ENCODE results near the gene APOBEC4. TPM values are rescaled to one million over a fixed set of nuclear protein-coding genes. Genes with fewer than 3 reads are reported as not detected.
A peak's percentile ranks its signal among the peaks of the same experiment; 100 is the strongest.

The APOBEC4 gene
- total and polyA plus RNA-seq, 9 of the 15 experiments (the other 6 are each of a cell fraction or from before 2014, with no cell fraction given), result not detected

GRCh38 chr1:183632114-183632513, 21.0 kb downstream of the APOBEC4 start:
- 61% methylated on average over 2 of the region's 2 CpGs for WGBS (ENCODE audit: insufficient coverage, low coverage, missing lambda C conversion rate)
- CTCF ChIA-PET (ENCODE audit: low intra/inter-chr PET ratio), result no interaction called here
- no peak overlapping the region for H3K9ac ChIP-seq (ENCODE audit: insufficient read depth in 1 of 2, low read depth in 2 of 2, low read length in 2 of 2)

More at GRCh38 chr1:183632114-183632513, 21.0 kb downstream of the APOBEC4 start:
- peaks cover 39% of the 10 kb centered on the region for H3K79me2 ChIP-seq (ENCODE audit: control insufficient read depth, insufficient read depth, low read length)
- intact Hi-C loops (cut with micrococcal nuclease) (loop anchor here (10.0 kb wide), 1 partner anchor 423 kb away; the partner anchor contains the start of gene TSEN15), in situ Hi-C loops (cut with MboI) (no loop called here)
- H3K4me1 ChIP-seq (replicated peaks in 1 of 2; ENCODE audit: control insufficient read depth in 2 of 2, insufficient read depth in 2 of 2, low read length in 2 of 2), result peaks cover 0 to 15% of the 10 kb centered on the region in 2 experiments; a peak in 4 of 5 replicates
- FAIRE-seq (no peak), ATAC-seq (no peak), DNase-seq (ENCODE audit: extremely low read depth in 1 of 4, low spot score in 3 of 4) (no peak)
- peaks cover 0 to 4% of the 10 kb centered on the region in 2 experiments; a peak in 1 of 5 replicates for H3K27me3 ChIP-seq (ENCODE audit: control insufficient read depth in 2 of 2, insufficient read depth in 2 of 2, low read length in 2 of 2)
- POLR2A ChIA-PET, result interaction anchor here (0.7 kb wide), 1 partner anchor 163 kb away, joined by 3 read pairs; no protein-coding TSS in a partner anchor
- BruUV-seq (replicated peaks), result no TSS peak
- no peak overlapping the region for H3K4me2 ChIP-seq (ENCODE audit: insufficient read depth, low read length)
- H3K27ac ChIP-seq (ENCODE audit: extremely low read depth, low read depth, low read length), result no peak overlapping the region
- no peak for TF ChIP-seq ZBTB2 (IDR thresholded peaks at IDR 0.05)
- no peak for TF ChIP-seq CEBPG (CRISPR knock-in tag; IDR thresholded peaks at IDR 0.05)
- peak in 1 of 2 experiments; percentile 43; a peak in 1 of 4 replicates for TF ChIP-seq CEBPG (tag; conservative IDR thresholded peaks at IDR 0.05 in 1 of 2, IDR thresholded peaks at IDR 0.05 in 1 of 2)
- TF ChIP-seq ELK1 (CRISPR knock-in tag; IDR thresholded peaks at IDR 0.05), result no peak
- TF ChIP-seq ZNF280B (CRISPR knock-in tag; IDR thresholded peaks at IDR 0.05), result no peak
- TF ChIP-seq CEBPB (tag; IDR thresholded peaks at IDR 0.05), result peak; percentile 33; the same call in 1 of the 2 replicates
- TF ChIP-seq TCF3 (CRISPR knock-in tag; IDR thresholded peaks at IDR 0.05), result no peak
- no peak for TF ChIP-seq ZNF165 (CRISPR knock-in tag; IDR thresholded peaks at IDR 0.05; ENCODE audit: borderline replicate concordance)
- TF ChIP-seq TSHZ1 (CRISPR knock-in tag; IDR thresholded peaks at IDR 0.05), result no peak
- no peak for TF ChIP-seq RFX7 (CRISPR knock-in tag; IDR thresholded peaks at IDR 0.05)
- no peak for TF ChIP-seq GATA2 (CRISPR knock-in tag; IDR thresholded peaks at IDR 0.05)
- TF ChIP-seq ZNF717 (CRISPR knock-in tag; IDR thresholded peaks at IDR 0.05), result no peak
- no peak for TF ChIP-seq SMARCB1 (IDR thresholded peaks at IDR 0.05; ENCODE audit: insufficient read length, low read depth)
- no peak for TF ChIP-seq E2F1 (CRISPR knock-in tag; IDR thresholded peaks at IDR 0.05)
- H3K9me3 ChIP-seq (replicated peaks; ENCODE audit: control insufficient read depth, insufficient read depth, low read depth, low read length), result no peaks in the 10 kb centered on the region
- no peak overlapping the region for H3K4me3 ChIP-seq
- H2AFZ ChIP-seq (ENCODE audit: low read depth, low read length), result no peak overlapping the region
- H4K20me1 ChIP-seq (replicated peaks; ENCODE audit: control insufficient read depth, insufficient read depth, low read length), result no peaks in the 10 kb centered on the region
- peaks cover 43% of the 10 kb centered on the region for H3K36me3 ChIP-seq (ENCODE audit: control insufficient read depth, insufficient read depth, low read length)
- no peaks in the 10 kb centered on the region for H3K9me1 ChIP-seq (ENCODE audit: control insufficient read depth, insufficient read depth, low read length)
